Motor neuron (in vitro differentiated cells): ENCODE measurements around the gene EIF3A. TPM values are rescaled to one million over a fixed set of nuclear protein-coding genes. Genes with fewer than 3 reads are reported as not detected.
"Not testable (repeated sequence)": the region's sequence is repeated elsewhere in the genome, so short reads cannot be mapped to it uniquely, and the experiment has no call there.

Experiments used
- ATAC-seq, 8 experiments: fragments of 200-7000 bp; cut with Tn5 transposase; replicated peaks in 6 of 8; 2 replicates each; pipeline ENCODE4 v1.8.0; 2021; ENCODE audit warnings: mild to moderate bottlenecking in 8 of 8, moderate library complexity in 8 of 8
- H3K27ac ChIP-seq, 2 donors: fragments of 250-450 bp; sonication (Bioruptor Pico); 2 replicates each; pipeline ENCODE4 v1.9.0; 2021; ENCODE audit warnings: antibody characterized with exemption in 2 of 2, mild to moderate bottlenecking in 2 of 2, moderate library complexity in 1 of 2
- H3K4me1 ChIP-seq, 2 donors: fragments of 250-450 bp; sonication (Bioruptor Pico); replicated peaks in 1 of 2; 2 replicates each; pipeline ENCODE4 v1.6.1; 2021; ENCODE audit warnings: antibody characterized with exemption in 2 of 2, mild to moderate bottlenecking in 2 of 2, moderate library complexity in 1 of 2
- H3K4me3 ChIP-seq, 5 donors: fragments of 250-450 bp; sonication (Bioruptor Pico); 2 replicates each; pipeline ENCODE4 v1.9.0; 2021; ENCODE audit warnings: antibody characterized with exemption in 5 of 5, mild to moderate bottlenecking in 5 of 5, moderate library complexity in 4 of 5
- WGBS, 10 experiments: fragments of 450-650 bp; shearing (Covaris generic); methylation state at CpG; one replicate each; pipeline ENCODE4 v1.0.0; 2022; 5-methylcytosine and 5-hydroxymethylcytosine counted together
- in situ Hi-C, 9 experiments: fragments of 400-800 bp; cut with MboI; loops; one replicate each; pipeline ENCODE4 v1.15.0; 2021; ENCODE audit warnings: low sequenced_read_pairs in 9 of 9, low pct_unique_long_range_greater_than_20kb in 2 of 9; ENCODE audit not compliant: unreplicated experiment in 9 of 9
- total RNA-seq, 8 experiments: library from RNA; unstranded; fragments of 300-600 nt; gene quantifications; 2 replicates each; pipeline versions ENCODE4 v1.2.3 to v1.2.4, GENCODE V29; 2022

EIF3A gene
- total RNA-seq, 8 experiments from 2014 or later = 75.7 to 184 (median 113) TPM

GRCh38 chr10:119107106-119107505 is 26.5 kb upstream of the EIF3A start:
- ATAC-seq, in situ Hi-C loops, H3K27ac ChIP-seq, H3K4me1 ChIP-seq, H3K4me3 ChIP-seq: not testable (repeated sequence)
- WGBS, 10 experiments = 77 to 100% (median 100%) methylated on average over 1 to 6 of the region's 6 CpGs; no CpG with 5 or more reads in 3 of the 10 experiments

DNA sequence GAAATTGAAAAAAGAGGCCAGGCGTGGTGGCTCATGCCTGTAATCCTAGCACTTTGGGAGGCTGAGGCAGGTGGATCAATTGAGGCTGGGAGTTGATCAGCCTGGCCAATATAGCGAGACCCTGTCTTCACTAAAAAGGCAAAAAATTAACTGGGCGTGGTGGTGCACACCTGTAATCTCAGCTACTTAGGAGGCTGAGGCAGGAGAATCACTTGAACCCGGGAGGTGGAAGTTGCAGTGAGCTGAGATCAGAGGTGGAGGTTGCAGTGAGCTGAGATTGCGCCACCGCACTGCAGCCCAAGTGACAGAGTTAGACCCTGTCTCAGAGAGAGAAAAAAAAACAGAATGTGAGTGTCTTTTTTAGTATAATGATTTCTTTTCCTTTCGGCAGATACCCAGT is 25.3 kb upstream of the EIF3A start:
- H3K4me1 ChIP-seq, H3K27ac ChIP-seq, ATAC-seq, in situ Hi-C loops, H3K4me3 ChIP-seq: not testable (repeated sequence)
- 81 to 100% (median 100%) methylated on average over 1 to 5 of the region's 7 CpGs; no CpG with 5 or more reads in 3 of the 10 experiments for WGBS, 10 experiments

GRCh38 chr10:119105155-119105554 is 24.5 kb upstream of the EIF3A start:
- 72 to 92% (median 84%) methylated on average over 3 to 10 of the region's 12 CpGs for WGBS, 10 experiments
- Histone ChIP-seq H3K4me3 (peak overlapping the region; percentile 80 to 95 (median 88)), H3K27ac (no peak overlapping the region), H3K4me1 (peaks cover 0 to 6% of the 10 kb centered on the region in 2 donors)
- in situ Hi-C loops = no loop called here
- no peak for ATAC-seq

- Histone ChIP-seq H3K27ac (peak overlapping the region; percentile 39 to 82), H3K4me3 (peak overlapping the region; percentile 80 to 95 (median 88)), H3K4me1 (peaks cover 0 to 6% of the 10 kb centered on the region in 2 donors)
- in situ Hi-C loops = no loop called here
- peak; percentile 22 to 54 (median 44) for ATAC-seq
- WGBS, 10 experiments = 0 to 3% (median 0%) methylated on average over 1 to 6 of the region's 22 CpGs; no CpG with 5 or more reads in 4 of the 10 experiments
Measured at GRCh38 chr10:119104654-119105015, 24.0 kb upstream of the EIF3A start.

DNA sequence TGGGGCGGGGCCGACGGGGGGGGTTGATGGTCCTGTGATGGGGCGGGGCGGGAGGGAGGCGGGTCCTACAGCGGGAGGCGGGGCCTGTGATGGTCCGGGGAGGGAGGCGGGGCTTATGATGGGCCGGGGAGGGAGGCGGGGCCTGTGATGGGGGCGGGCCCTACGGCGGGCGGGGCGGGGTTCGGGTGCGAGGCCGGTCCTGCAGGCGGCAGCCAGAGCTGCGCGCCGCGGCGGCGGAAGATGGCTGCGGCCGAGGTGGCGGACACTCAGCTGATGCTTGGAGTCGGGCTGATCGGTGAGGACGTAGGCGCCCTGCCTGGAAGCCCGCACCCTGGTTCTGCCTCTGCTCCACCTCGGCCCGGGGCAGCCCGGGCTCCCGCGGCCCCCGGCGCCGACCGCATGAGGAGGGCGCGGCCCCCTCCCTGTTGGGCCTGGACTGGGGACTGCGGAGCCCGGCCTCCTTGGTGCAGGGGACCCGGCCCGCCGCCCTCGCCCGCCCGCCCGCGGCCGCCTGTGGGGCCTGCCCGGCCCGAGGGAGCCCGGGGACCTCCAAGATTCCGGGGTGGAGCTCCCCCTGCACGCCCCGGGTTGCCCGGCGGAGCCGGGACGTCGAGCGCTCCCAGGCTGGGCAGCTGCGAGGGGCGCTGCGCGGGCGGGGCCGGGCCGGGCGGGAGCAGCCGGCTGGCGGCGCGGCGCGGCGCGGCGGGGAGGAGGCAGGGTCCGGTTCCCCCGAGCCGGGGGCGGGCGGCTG is 23.5 kb upstream of the EIF3A start, which contains the start of gene DENND10:
DENND10 (plus strand) TSS at position 211 of the 751 bp plus-strand sequence; CDS start at position 241, 30 bp downstream.
- H3K27ac ChIP-seq = peak within 1 kb of the TSS; percentile 39 to 82
- H3K4me1 ChIP-seq = peaks cover 0 to 6% of the 10 kb centered on the region in 2 donors
- WGBS, 10 experiments = 0% methylated on average over 2 to 3 of the region's 91 CpGs; no CpG with 5 or more reads in 8 of the 10 experiments
- H3K4me3 ChIP-seq = peak within 1 kb of the TSS; percentile 80 to 95 (median 88)
- in situ Hi-C loops = no loop called here
- peak; percentile 81 to 89 (median 85) for ATAC-seq

- H3K4me3 ChIP-seq = peak overlapping the region in 1 of 5 donors; percentile 9
- peak in 3 of 8 experiments; percentile 49 to 62 (median 60) for ATAC-seq
- H3K4me1 ChIP-seq = peaks cover 0 to 6% of the 10 kb centered on the region in 2 donors
- in situ Hi-C loops = no loop called here
- WGBS, 10 experiments = 0 to 97% (median 68%) methylated on average over 1 to 11 of the region's 12 CpGs; no CpG with 5 or more reads in 3 of the 10 experiments
- no peak overlapping the region for H3K27ac ChIP-seq
Measured at GRCh38 chr10:119103241-119103902, 22.8 kb upstream of the EIF3A start.

DNA sequence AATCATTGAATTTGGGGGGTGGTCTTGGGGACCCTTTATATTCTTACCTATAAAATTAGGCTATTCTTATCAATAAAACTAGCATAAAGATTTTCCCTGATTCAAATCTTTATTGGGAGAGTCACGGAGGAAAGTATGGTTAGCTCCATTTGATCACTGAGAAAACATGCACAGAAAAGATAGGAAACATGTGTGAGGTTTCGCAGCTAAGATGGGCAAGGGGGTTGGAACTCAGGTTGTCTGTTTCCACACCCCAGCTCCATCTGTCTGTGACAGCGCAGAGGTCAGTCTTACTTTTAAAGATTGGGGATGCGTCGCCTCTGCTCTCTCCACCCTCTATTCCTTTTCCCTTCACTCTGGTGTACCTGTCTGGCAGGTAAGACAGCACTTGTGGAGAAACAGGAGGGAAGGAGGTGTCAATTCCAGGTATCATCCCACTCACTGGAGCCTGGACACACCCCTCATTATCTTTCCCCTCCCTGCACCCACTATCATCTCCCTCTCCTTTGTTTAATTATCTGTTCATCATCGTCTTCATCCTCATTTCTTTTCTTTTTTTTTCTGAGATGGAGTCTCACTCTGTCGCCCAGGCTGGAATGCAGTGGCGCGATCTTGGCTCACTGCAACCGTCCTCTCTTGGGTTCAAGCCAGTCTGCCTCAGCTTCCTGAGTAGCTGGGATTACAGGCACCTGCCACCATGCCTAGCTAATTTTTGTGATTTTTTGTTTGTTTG is 20.9 kb upstream of the EIF3A start:
- no peak for ATAC-seq
- peaks cover 0 to 6% of the 10 kb centered on the region in 2 donors for H3K4me1 ChIP-seq
- WGBS, 10 experiments = 40 to 92% (median 80%) methylated on average over 1 to 10 of the region's 10 CpGs
- no peak overlapping the region for H3K4me3 ChIP-seq
- no peak overlapping the region for H3K27ac ChIP-seq
- in situ Hi-C loops = no loop called here

DNA sequence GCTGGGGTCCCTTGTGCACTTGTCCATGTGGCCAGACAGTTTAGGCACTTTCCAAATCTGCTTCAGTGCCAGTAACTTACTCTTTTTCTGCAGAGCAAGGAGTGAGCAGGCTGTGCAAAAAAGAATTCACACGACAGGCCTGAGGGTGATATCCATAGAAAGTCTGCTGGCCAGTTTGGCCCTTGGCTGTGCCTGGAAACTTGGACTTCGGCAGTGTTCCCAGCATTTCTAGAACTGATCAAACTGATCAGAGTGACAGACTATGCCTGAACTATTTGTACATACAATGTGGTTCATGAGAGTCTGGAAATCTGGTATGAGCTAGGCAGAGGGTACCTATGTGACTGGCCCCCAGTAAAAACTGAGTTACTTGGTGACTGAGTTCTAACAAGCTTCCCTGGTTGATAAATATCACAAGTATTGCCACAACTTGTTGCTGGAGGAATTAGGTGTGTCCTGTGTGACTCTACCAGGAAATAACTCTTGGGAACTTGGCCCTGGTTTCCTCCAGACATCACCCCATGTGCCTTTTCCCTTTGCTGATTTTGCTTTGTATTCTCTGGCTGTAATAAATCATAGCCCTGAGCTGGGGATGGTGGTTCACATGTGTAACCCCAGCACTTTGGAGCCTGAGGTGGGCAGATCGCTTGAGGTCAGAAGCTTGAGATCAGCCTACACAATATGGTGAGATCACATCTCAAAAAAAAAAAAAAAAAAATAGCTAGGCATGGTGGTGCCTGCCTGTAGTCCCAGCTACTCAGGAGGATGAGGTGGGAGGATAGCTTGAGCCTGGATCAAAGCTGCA is 20.0 kb upstream of the EIF3A start:
- WGBS, 10 experiments = 17 to 89% (median 77%) methylated on average over 1 to 3 of the region's 3 CpGs; no CpG with 5 or more reads in 3 of the 10 experiments
- Histone ChIP-seq H3K4me1 (peaks cover 0 to 6% of the 10 kb centered on the region in 2 donors), H3K27ac (no peak overlapping the region), H3K4me3 (no peak overlapping the region)
- no peak for ATAC-seq
- in situ Hi-C loops = no loop called here

DNA sequence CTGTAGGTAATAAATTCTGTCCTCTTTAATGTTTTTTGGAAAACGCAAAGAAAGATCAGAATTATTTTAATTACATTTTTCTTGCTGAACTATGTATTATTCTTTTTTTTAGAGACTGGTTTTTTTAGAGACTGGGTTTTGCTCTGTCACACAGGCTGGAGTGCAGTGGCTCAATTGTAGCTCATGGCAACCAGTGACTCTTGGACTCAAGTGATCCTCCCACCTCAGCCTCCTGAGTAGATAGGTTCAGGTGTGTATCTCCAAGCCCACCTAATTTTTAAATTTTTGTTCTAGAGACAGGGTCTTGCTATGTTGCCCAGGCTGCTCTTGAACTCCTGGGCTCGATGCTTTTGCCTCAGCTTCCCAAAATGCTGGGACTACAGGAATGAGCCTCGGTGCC is 18.0 kb upstream of the EIF3A start:
- Histone ChIP-seq H3K4me3 (no peak overlapping the region), H3K27ac (no peak overlapping the region), H3K4me1 (no peaks in the 10 kb centered on the region)
- ATAC-seq = no peak
- in situ Hi-C loops = no loop called here
- 44 to 100% (median 88%) methylated on average over 1 to 3 of the region's 3 CpGs; no CpG with 5 or more reads in 1 of the 10 experiments for WGBS, 10 experiments

DNA sequence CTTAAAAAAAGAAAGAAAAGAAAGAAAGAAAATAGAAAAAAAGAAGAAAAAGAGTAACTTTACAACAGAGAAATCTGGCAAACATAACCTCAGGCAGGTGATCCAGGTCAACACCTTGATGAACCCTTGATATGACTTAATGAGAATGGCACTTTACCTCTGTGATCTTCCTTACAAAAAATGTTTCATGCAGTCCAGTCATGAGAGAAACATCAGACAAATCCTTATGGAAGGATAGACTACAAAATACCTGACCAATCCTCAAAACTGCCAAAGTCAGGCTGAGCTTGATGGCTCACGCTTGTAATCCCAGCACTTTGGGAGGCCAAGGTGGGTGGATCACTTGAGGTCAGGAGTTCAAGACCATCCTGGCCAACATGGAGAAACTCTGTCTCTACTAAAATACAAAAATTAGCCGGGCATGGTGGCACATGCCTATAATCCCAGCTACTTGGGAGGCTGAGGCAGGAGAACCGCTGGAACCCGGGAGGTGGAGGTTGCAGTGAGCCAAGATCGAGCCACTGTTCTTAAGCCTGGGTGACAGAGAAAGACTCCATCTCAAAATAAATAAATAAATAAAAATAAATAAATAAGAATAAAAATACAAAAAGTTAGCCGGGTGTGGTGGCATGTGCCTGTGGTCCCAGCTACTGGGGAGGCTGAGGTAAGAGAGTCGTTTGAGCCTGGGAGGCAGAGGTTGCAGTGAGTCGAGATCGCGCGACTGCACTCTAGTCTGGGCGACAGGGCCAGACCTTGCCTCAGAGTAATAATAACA is 16.2 kb upstream of the EIF3A start:
- H3K4me3 ChIP-seq, in situ Hi-C loops, H3K4me1 ChIP-seq, H3K27ac ChIP-seq, ATAC-seq: not testable (repeated sequence)
- WGBS, 10 experiments = 67 to 100% (median 97%) methylated on average over 1 to 12 of the region's 12 CpGs

GRCh38 chr10:119095640-119096039 is 15.0 kb upstream of the EIF3A start:
- in situ Hi-C loops = no loop called here
- Histone ChIP-seq H3K4me1 (no peaks in the 10 kb centered on the region), H3K27ac (no peak overlapping the region), H3K4me3 (no peak overlapping the region)
- no peak for ATAC-seq
- 35 to 92% (median 66%) methylated on average over 1 to 4 of the region's 4 CpGs; no CpG with 5 or more reads in 2 of the 10 experiments for WGBS, 10 experiments

- WGBS, 10 experiments = 0 to 92% (median 60%) methylated on average over 1 to 5 of the region's 5 CpGs; no CpG with 5 or more reads in 2 of the 10 experiments
- H3K27ac ChIP-seq = no peak overlapping the region
- no peak overlapping the region for H3K4me3 ChIP-seq
- in situ Hi-C loops = no loop called here
- peak in 3 of 8 experiments; percentile 97 to 100 (median 99) for ATAC-seq
- H3K4me1 ChIP-seq = no peaks in the 10 kb centered on the region
Measured at GRCh38 chr10:119090968-119091367, 10.4 kb upstream of the EIF3A start.
